ENCODE results near the gene GPSM1. TPM values are rescaled to one million over a fixed set of nuclear protein-coding genes. Genes with fewer than 3 reads are reported as not detected.
"Not testable (repeated sequence)": the region's sequence is repeated elsewhere in the genome, so short reads cannot be mapped to it uniquely, and the experiment has no call there.

GPSM1 gene
- total RNA-seq, 1 donor from 2014 or later, result 69.0 TPM

DNA sequence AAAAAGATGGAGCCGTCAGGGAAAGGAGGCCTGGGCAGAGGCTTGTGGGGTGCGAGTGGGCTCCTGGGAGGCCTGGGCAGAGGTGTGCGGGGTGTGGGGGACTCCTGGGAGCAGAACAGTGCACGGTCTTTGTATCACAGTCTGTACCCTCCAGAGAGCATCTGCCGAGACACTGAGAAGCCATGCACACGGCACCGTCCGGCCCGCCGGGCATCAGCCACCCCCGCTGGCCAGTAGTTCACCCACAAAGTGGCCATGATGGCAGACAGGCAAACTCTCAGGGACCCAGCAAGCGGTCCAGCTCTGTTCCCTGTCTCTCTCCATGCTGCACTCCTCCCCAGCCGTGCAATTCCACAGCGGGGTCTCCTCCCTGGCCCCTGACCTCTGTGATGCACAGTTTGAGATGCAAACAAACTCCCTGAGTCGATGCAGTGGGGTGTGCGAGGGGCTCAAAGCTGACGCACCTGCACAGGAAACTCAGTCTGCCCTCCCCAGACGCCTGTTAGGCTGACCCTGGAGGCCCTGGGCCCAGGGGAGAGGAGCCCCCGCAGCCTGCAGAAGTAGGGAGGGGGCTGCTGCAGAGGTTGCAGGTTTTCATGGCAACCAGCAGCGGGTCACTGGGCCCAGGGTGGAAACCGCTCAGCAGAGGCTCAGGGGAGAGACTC, 9.1 kb upstream of the GPSM1 start:
- no peak for DNase-seq
- no peaks in the 10 kb centered on the region for H3K4me1 ChIP-seq
- intact Hi-C loops (cut with micrococcal nuclease), result no loop called here
- H3K36me3 ChIP-seq, result no peaks in the 10 kb centered on the region
- H3K27ac ChIP-seq (replicated peaks), result no peak overlapping the region
- no peak overlapping the region for H3K4me3 ChIP-seq
- peaks cover 32% of the 10 kb centered on the region for H3K9me3 ChIP-seq (replicated peaks)
- no peak for TF ChIP-seq CTCF (IDR thresholded peaks at IDR 0.05; ENCODE audit: borderline replicate concordance)
- no peaks in the 10 kb centered on the region for H3K27me3 ChIP-seq (ENCODE audit: low read depth)

DNA sequence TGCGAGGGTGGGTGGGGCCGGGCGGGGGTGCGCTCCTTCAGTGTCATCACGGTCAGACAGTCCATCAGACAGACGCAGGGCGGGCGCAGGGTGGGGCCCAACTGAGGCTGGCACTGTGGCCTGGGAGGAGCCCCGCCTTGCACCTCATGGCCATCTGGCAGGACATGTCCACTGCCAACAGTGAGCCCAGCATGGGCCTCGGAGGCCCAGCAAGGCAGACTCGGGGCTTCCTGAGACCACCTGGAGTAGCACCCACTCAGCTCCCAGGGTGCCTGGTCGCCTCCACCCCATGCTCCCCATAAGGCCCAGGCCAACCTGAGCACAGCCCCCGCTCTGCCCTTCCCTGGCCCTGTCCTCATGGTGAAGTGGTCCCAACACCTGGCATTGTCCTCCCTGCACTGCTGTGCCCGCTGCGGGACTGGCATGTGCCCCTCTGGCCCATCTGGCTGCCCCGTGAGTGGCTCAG, 8.5 kb upstream of the GPSM1 start:
- intact Hi-C loops (cut with micrococcal nuclease), result no loop called here
- H3K9me3 ChIP-seq (replicated peaks), result peaks cover 32% of the 10 kb centered on the region
- H3K36me3 ChIP-seq, result no peaks in the 10 kb centered on the region
- no peak overlapping the region for H3K4me3 ChIP-seq
- H3K27me3 ChIP-seq (ENCODE audit: low read depth), result no peaks in the 10 kb centered on the region
- H3K4me1 ChIP-seq, result no peaks in the 10 kb centered on the region
- no peak for TF ChIP-seq CTCF (IDR thresholded peaks at IDR 0.05; ENCODE audit: borderline replicate concordance)
- H3K27ac ChIP-seq (replicated peaks), result no peak overlapping the region
- no peak for DNase-seq

DNA sequence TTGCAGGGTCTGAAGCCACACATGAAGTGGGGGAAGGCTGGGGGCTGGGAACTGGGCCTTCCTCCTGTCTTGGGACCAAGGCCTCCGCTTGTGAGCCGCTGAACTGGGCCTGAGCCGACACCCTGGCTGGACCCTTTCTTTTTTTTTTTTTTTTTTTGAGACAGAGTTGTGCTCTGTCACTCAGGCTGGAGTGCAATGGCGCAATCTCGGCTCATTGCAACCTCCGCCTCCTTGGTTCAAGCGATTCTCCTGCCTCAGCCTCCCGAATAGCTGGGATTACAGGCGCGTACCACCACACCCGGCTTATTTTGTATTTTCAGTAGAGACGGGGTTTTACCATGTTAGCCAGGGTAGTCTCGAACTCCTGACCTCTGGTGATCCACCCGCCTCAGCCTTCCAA, 8.1 kb upstream of the GPSM1 start:
- intact Hi-C loops (cut with micrococcal nuclease); H3K4me3 ChIP-seq; H3K27ac ChIP-seq (replicated peaks); H3K27me3 ChIP-seq (ENCODE audit: low read depth); DNase-seq; H3K4me1 ChIP-seq; H3K36me3 ChIP-seq: not testable (repeated sequence)
- H3K9me3 ChIP-seq (replicated peaks), result peaks cover 32% of the 10 kb centered on the region

GRCh38 chr9:136319955-136320354, 7.4 kb upstream of the GPSM1 start:
- H3K4me3 ChIP-seq; DNase-seq; H3K36me3 ChIP-seq; H3K4me1 ChIP-seq; H3K27me3 ChIP-seq (ENCODE audit: low read depth); intact Hi-C loops (cut with micrococcal nuclease); H3K27ac ChIP-seq (replicated peaks): not testable (repeated sequence)
- H3K9me3 ChIP-seq (replicated peaks), result peaks cover 26% of the 10 kb centered on the region

DNA sequence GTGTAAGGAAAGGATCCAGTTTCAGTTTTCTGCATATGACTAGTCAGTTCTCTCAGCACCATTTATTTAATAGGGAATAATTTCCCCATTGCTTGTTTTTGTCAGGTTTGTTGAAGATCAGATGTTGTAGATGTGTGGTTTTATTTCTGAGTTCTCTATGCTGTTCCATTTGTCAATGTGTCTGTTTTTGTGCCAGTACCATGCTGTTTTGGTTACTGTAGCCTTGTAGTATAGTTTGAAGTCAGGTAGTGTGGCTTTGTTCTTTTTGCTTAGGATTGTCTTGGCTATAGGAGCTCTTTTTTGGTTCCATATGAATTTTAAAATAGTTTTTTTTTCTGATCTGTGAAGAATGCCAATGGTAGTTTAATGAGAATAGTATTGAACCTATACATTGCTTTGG, 6.4 kb upstream of the GPSM1 start:
- H3K36me3 ChIP-seq; H3K27me3 ChIP-seq (ENCODE audit: low read depth); DNase-seq; H3K27ac ChIP-seq (replicated peaks); intact Hi-C loops (cut with micrococcal nuclease); H3K4me3 ChIP-seq: not testable (repeated sequence)
- peaks cover 17% of the 10 kb centered on the region for H3K9me3 ChIP-seq (replicated peaks)
- H3K4me1 ChIP-seq, result peaks cover 18% of the 10 kb centered on the region

- intact Hi-C loops (cut with micrococcal nuclease), result no loop called here
- Histone ChIP-seq H3K9me3 (replicated peaks) (peaks cover 17% of the 10 kb centered on the region), H3K4me3 (no peak overlapping the region), H3K4me1 (peaks cover 23% of the 10 kb centered on the region), H3K36me3 (no peaks in the 10 kb centered on the region), H3K27ac (replicated peaks) (no peak overlapping the region), H3K27me3 (ENCODE audit: low read depth) (no peaks in the 10 kb centered on the region)
- DNase-seq, result no peak
- no peak for TF ChIP-seq CTCF (IDR thresholded peaks at IDR 0.05; ENCODE audit: borderline replicate concordance)
These were observed 5.8 kb upstream of the GPSM1 start for GRCh38 chr9:136321561-136321960.

DNA sequence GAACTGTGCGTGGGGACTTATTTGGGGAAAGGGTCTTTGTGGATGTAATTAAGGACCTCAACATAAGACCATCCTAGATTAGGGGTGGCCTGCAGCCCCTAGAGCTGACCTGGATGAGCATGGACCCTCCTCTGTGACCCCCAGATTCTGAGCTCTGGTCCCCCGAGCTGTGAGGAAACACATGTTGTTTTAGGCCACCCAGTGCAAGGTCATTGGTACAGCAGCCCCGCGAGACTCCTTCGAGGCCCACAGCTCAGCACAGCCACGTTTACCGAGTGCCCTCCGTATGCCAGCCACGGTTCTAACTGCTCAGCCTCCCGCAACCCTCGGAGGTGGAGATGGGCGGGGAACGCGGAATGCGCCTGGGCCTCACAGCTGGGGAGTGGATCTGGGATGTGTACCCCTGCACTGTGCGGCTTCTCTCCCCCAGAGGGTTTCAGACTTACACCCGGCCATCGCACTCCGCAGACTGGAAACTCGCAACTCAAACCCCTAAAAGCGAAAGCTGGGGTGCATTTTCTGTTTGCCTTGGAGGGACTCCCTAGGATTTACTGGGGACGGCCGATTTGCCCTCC, 4.5 kb upstream of the GPSM1 start:
- no peak for DNase-seq
- no peak overlapping the region for H3K4me3 ChIP-seq
- TF ChIP-seq CTCF (IDR thresholded peaks at IDR 0.05; ENCODE audit: borderline replicate concordance), result no peak
- H3K9me3 ChIP-seq (replicated peaks), result peaks cover 17% of the 10 kb centered on the region
- intact Hi-C loops (cut with micrococcal nuclease), result no loop called here
- no peaks in the 10 kb centered on the region for H3K36me3 ChIP-seq
- no peak overlapping the region for H3K27ac ChIP-seq (replicated peaks)
- H3K4me1 ChIP-seq, result peaks cover 32% of the 10 kb centered on the region
- no peaks in the 10 kb centered on the region for H3K27me3 ChIP-seq (ENCODE audit: low read depth)

Data from left ventricle myocardium inferior (tissue), 1 donor.